BLaER1 treated with 17β-estradiol and CSF1 and Interleukin-3, amounts not matched to agents 10 nM and 100 nM (cell line): ENCODE data around the gene VPS11.

ENCODE experiments used
- H3K27ac ChIP-seq, 11 experiments: shearing (Covaris generic); formaldehyde crosslinking; 2 replicates each; pipeline ENCODE4 v1.8.1; 2022
- H3K27me3 ChIP-seq, 11 experiments: shearing (Covaris generic); formaldehyde crosslinking; 2 replicates each; pipeline ENCODE4 v1.8.1; 2022
- H3K36me3 ChIP-seq, 11 experiments: shearing (Covaris generic); formaldehyde crosslinking; 2 replicates each; pipeline ENCODE4 v1.8.1; 2022
- H3K4me1 ChIP-seq, 10 experiments: shearing (Covaris generic); formaldehyde crosslinking; 2 replicates each; pipeline ENCODE4 v1.8.1; 2022
- H3K4me2 ChIP-seq, 11 experiments: shearing (Covaris generic); formaldehyde crosslinking; 2 replicates each; pipeline ENCODE4 v1.8.1; 2022
- H3K4me3 ChIP-seq, 10 experiments: shearing (Covaris generic); formaldehyde crosslinking; 2 replicates each; pipeline ENCODE4 v1.8.1; 2022
- H3K9ac ChIP-seq, 11 experiments: shearing (Covaris generic); formaldehyde crosslinking; 2 replicates each; pipeline ENCODE4 v1.8.1; 2022
- H3K9me3 ChIP-seq, 11 experiments: shearing (Covaris generic); formaldehyde crosslinking; replicated peaks in 1 of 11; 2 replicates each; pipeline ENCODE4 v1.8.1; 2022
- H4K20me1 ChIP-seq, 11 experiments: shearing (Covaris generic); formaldehyde crosslinking; 2 replicates each; pipeline ENCODE4 v1.8.1; 2022
- Cebpa-rat ChIP-seq, 11 experiments: shearing (Covaris generic); IDR thresholded peaks; 2 replicates each; pipeline ENCODE4 v1.8.1; 2022

The VPS11 gene

GRCh38 chr11:119108146-119108856 is 40.7 kb downstream of the VPS11 start:
- H3K9me3 ChIP-seq, result no peaks in the 10 kb centered on the region
- H4K20me1 ChIP-seq, result peaks cover 0 to 34% (median 3%) of the 10 kb centered on the region in 11 experiments; a peak in 7 of 22 replicates
- peaks cover 27 to 39% (median 35%) of the 10 kb centered on the region in 11 experiments for H3K36me3 ChIP-seq
- H3K27me3 ChIP-seq, result no peaks in the 10 kb centered on the region
- H3K27ac ChIP-seq, result peak overlapping the region; percentile 61 to 88 (median 75); a peak in 20 of 22 replicates
- H3K4me1 ChIP-seq, result peaks cover 56 to 72% (median 65%) of the 10 kb centered on the region in 10 experiments
- peak overlapping the region; percentile 88 to 97 (median 92) for H3K4me3 ChIP-seq
- H3K4me2 ChIP-seq, result peak overlapping the region; percentile 82 to 100 (median 97)
- H3K9ac ChIP-seq, result peak overlapping the region; percentile 81 to 89 (median 86)
- TF ChIP-seq Cebpa-rat (IDR thresholded peaks at IDR 0.05), result no peak

DNA sequence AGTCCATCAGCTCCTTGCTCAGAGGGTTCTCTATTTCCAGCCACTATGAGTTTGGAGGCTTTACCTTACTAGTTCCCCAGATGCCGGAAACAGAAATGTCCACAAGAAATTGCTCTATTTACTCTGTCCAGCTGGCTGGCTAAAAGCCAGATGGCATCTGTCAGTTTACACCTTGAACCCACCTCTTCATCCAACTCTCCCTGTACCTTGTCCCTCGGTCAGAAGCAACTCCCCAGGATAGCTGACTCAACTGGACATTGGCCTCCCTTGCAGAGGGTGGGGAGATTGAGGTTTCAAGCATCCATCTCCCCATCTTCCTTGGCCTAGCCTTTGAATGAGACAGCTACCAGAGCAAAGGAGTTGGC is 41.2 kb downstream of the VPS11 start:
- Histone ChIP-seq H3K27me3 (no peaks in the 10 kb centered on the region), H3K9ac (peak overlapping the region in 7 of 11 experiments; percentile 83 to 89 (median 86); a peak in 6 of 22 replicates), H4K20me1 (peaks cover 0 to 34% (median 3%) of the 10 kb centered on the region in 11 experiments; a peak in 7 of 22 replicates), H3K4me1 (peaks cover 51 to 67% (median 60%) of the 10 kb centered on the region in 10 experiments), H3K4me3 (peak overlapping the region; percentile 88 to 97 (median 92)), H3K36me3 (peaks cover 32 to 45% (median 41%) of the 10 kb centered on the region in 11 experiments), H3K4me2 (peak overlapping the region; percentile 82 to 100 (median 97)), H3K9me3 (no peaks in the 10 kb centered on the region), H3K27ac (peak overlapping the region in 1 of 11 experiments; percentile 1; a peak in 1 of 22 replicates)
- no peak for TF ChIP-seq Cebpa-rat (IDR thresholded peaks at IDR 0.05)

- no peaks in the 10 kb centered on the region for H3K27me3 ChIP-seq
- peak overlapping the region; percentile 82 to 100 (median 97); a peak in 14 of 22 replicates for H3K4me2 ChIP-seq
- no peak overlapping the region; a peak in 1 of 22 replicates for H3K9ac ChIP-seq
- no peaks in the 10 kb centered on the region for H3K9me3 ChIP-seq
- no peak overlapping the region for H3K27ac ChIP-seq
- TF ChIP-seq Cebpa-rat (IDR thresholded peaks at IDR 0.05), result no peak
- H3K4me1 ChIP-seq, result peaks cover 41 to 61% (median 52%) of the 10 kb centered on the region in 10 experiments
- peaks cover 0 to 34% (median 3%) of the 10 kb centered on the region in 11 experiments; a peak in 7 of 22 replicates for H4K20me1 ChIP-seq
- H3K36me3 ChIP-seq, result peaks cover 42 to 55% (median 51%) of the 10 kb centered on the region in 11 experiments
- no peak overlapping the region for H3K4me3 ChIP-seq
These were observed 42.2 kb downstream of the VPS11 start for GRCh38 chr11:119109843-119110242.

DNA sequence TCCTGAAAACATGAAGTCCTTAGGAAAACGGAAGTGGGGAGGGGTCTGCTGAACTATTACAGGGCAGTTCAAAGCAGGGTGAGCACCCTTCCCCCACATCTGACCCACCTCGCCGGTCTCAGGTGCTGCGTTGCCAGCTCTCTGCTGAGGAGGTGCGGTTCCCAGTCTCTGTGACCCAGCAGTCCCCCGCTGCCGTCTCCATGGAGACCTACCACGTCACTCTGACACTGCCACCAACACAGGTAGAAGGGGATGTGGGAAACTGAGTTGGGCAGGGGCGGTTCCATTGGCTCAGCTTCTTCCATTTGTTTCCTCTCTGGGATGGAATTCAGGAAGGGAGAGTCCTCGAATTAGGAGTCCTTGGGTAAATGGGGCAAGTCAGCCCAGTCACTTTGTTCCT is 42.8 kb downstream of the VPS11 start:
- Histone ChIP-seq H3K4me3 (no peak overlapping the region), H3K27me3 (no peaks in the 10 kb centered on the region), H3K36me3 (peaks cover 46 to 61% (median 57%) of the 10 kb centered on the region in 11 experiments), H3K4me1 (peaks cover 37 to 61% (median 50%) of the 10 kb centered on the region in 10 experiments), H3K4me2 (peak overlapping the region in 4 of 11 experiments; percentile 91 to 100 (median 96); a peak in 6 of 22 replicates), H3K9ac (no peak overlapping the region), H3K9me3 (no peaks in the 10 kb centered on the region), H4K20me1 (peaks cover 0 to 34% (median 3%) of the 10 kb centered on the region in 11 experiments; a peak in 7 of 22 replicates), H3K27ac (no peak overlapping the region)
- TF ChIP-seq Cebpa-rat (IDR thresholded peaks at IDR 0.05), result no peak

DNA sequence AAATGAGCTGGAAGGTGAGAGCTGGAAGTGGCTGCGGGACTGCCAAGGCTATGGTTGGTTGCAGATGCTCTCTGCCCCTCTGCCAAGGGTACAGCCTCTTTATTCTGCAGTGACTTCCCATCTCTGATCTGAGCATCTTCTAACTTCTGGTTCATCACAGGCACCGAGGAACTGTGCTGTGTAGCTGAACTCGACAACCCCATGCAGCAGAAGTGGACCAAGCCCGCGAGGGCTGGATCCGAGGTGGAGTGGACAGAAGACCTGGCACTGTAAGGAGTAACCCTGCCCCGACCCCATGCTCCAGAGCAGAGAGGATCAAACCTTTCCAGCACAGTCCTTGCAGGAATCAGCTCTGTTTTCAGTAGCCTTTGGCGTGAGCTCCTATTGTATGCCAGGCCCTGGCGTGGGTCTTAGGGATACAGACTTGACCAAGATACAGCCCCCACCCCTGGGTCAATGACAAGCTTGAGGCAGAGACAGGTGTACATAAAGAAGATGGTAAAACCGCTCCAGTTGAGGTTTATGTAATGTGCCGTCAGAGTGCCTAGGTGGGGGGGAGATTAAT is 43.8 kb downstream of the VPS11 start:
- H3K9ac ChIP-seq, result no peak overlapping the region
- H3K27ac ChIP-seq, result no peak overlapping the region
- H4K20me1 ChIP-seq, result peaks cover 0 to 34% (median 3%) of the 10 kb centered on the region in 11 experiments; a peak in 7 of 22 replicates
- TF ChIP-seq Cebpa-rat (IDR thresholded peaks at IDR 0.05), result no peak
- H3K36me3 ChIP-seq, result peaks cover 49 to 69% (median 66%) of the 10 kb centered on the region in 11 experiments
- peaks cover 29 to 60% (median 46%) of the 10 kb centered on the region in 10 experiments for H3K4me1 ChIP-seq
- H3K4me2 ChIP-seq, result peak overlapping the region in 2 of 11 experiments; percentile 91 to 97; a peak in 2 of 22 replicates
- no peaks in the 10 kb centered on the region for H3K27me3 ChIP-seq
- no peak overlapping the region for H3K4me3 ChIP-seq
- no peaks in the 10 kb centered on the region for H3K9me3 ChIP-seq

GRCh38 chr11:119112314-119113020 is 44.8 kb downstream of the VPS11 start:
- H3K9me3 ChIP-seq, result no peaks in the 10 kb centered on the region
- H3K4me2 ChIP-seq, result no peak overlapping the region
- peaks cover 24 to 57% (median 41%) of the 10 kb centered on the region in 10 experiments for H3K4me1 ChIP-seq
- H3K4me3 ChIP-seq, result no peak overlapping the region
- TF ChIP-seq Cebpa-rat (IDR thresholded peaks at IDR 0.05), result no peak
- no peak overlapping the region for H3K27ac ChIP-seq
- peaks cover 57 to 79% (median 76%) of the 10 kb centered on the region in 11 experiments for H3K36me3 ChIP-seq
- peaks cover 0 to 34% (median 3%) of the 10 kb centered on the region in 11 experiments; a peak in 7 of 22 replicates for H4K20me1 ChIP-seq
- H3K27me3 ChIP-seq, result no peaks in the 10 kb centered on the region
- peak overlapping the region in 1 of 11 experiments; percentile 9; a peak in 2 of 22 replicates for H3K9ac ChIP-seq

- H3K9me3 ChIP-seq, result no peaks in the 10 kb centered on the region
- H3K4me3 ChIP-seq, result no peak overlapping the region
- H3K36me3 ChIP-seq, result peaks cover 63 to 89% (median 83%) of the 10 kb centered on the region in 11 experiments
- H3K4me2 ChIP-seq, result no peak overlapping the region
- TF ChIP-seq Cebpa-rat (IDR thresholded peaks at IDR 0.05), result no peak
- H3K27ac ChIP-seq, result no peak overlapping the region
- no peaks in the 10 kb centered on the region for H3K27me3 ChIP-seq
- H3K4me1 ChIP-seq, result peaks cover 15 to 51% (median 32%) of the 10 kb centered on the region in 10 experiments
- H3K9ac ChIP-seq, result no peak overlapping the region
- peaks cover 0 to 29% (median 0%) of the 10 kb centered on the region in 11 experiments; a peak in 6 of 22 replicates for H4K20me1 ChIP-seq
These were observed 46.1 kb downstream of the VPS11 start for GRCh38 chr11:119113716-119114115.

DNA sequence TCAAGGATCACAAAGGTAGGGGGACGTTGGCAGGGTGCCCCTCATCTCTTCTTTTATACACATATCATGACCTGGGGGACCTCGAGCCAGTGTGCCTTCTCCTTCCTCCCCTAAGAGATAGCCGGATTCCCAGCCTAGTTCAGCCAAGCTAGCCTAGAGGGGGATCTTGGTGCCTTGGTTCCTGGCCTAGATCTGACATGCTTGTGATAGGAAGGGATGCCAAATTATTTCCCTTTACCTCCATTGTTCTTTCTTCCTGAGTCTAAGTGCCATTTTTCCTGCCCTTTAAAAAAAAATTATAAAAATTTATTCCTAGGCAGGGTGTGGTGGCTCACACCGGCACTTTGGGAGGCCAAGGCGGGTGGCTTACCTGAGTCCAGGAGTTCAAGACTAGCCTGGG is 46.7 kb downstream of the VPS11 start:
- Histone ChIP-seq H3K27me3 (no peaks in the 10 kb centered on the region), H3K4me1 (peaks cover 9 to 45% (median 25%) of the 10 kb centered on the region in 10 experiments), H3K9me3 (no peaks in the 10 kb centered on the region), H3K9ac (no peak overlapping the region), H3K36me3 (peaks cover 63 to 89% (median 83%) of the 10 kb centered on the region in 11 experiments), H3K27ac (no peak overlapping the region), H3K4me3 (no peak overlapping the region), H3K4me2 (peak overlapping the region in 2 of 11 experiments; percentile 49 to 59; a peak in 2 of 22 replicates), H4K20me1 (peaks cover 0 to 22% (median 0%) of the 10 kb centered on the region in 11 experiments; a peak in 5 of 22 replicates)
- no peak for TF ChIP-seq Cebpa-rat (IDR thresholded peaks at IDR 0.05)
